A549 (cell line): ENCODE measurements around the gene TRAPPC1.

Experiments
- ESRRA ChIP-seq: fragments of 150-350 bp; IDR thresholded peaks from 2 replicates; pipeline ENCODE4 v1.6.1; 2014; ENCODE audit warnings: mild to moderate bottlenecking, low read length, borderline replicate concordance
- JUNB ChIP-seq: fragments of >200 bp; sonication (Bioruptor Twin); formaldehyde crosslinking; IDR thresholded peaks from 2 replicates; pipeline ENCODE4 v1.6.1; 2016
- KDM5A ChIP-seq: fragments of 200-600 bp; sonication (generic); IDR thresholded peaks from 2 replicates; pipeline ENCODE4 v1.6.1; 2016; ENCODE audit warnings: antibody characterized with exemption, mild to moderate bottlenecking
- TF ChIP-seq, protein P1 (sequence below): fragments of >200 bp; sonication (Bioruptor Twin); formaldehyde crosslinking; IDR thresholded peaks from 3 replicates; pipeline ENCODE4 v1.5.1; 2016

DNA sequence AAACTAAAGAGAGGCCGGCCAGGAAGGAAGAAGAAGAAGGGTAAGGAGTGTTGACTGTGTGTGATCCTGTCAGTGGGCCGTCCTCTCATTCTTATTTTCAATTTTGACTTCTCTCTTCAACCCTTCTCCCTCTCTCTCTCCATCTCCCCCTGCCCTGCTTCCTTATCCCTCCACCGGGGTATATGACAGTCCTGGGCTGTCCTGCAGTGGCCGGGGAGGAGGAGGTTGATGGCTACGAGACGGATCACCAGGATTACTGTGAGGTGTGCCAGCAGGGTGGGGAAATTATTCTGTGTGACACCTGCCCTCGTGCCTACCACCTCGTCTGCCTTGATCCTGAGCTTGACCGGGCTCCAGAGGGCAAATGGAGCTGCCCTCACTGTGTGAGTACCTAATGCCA lies 37.5 kb downstream of the TRAPPC1 start:
- TF ChIP-seq, protein P1, sequence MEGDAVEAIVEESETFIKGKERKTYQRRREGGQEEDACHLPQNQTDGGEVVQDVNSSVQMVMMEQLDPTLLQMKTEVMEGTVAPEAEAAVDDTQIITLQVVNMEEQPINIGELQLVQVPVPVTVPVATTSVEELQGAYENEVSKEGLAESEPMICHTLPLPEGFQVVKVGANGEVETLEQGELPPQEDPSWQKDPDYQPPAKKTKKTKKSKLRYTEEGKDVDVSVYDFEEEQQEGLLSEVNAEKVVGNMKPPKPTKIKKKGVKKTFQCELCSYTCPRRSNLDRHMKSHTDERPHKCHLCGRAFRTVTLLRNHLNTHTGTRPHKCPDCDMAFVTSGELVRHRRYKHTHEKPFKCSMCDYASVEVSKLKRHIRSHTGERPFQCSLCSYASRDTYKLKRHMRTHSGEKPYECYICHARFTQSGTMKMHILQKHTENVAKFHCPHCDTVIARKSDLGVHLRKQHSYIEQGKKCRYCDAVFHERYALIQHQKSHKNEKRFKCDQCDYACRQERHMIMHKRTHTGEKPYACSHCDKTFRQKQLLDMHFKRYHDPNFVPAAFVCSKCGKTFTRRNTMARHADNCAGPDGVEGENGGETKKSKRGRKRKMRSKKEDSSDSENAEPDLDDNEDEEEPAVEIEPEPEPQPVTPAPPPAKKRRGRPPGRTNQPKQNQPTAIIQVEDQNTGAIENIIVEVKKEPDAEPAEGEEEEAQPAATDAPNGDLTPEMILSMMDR: no peak
- TF ChIP-seq ESRRA: no peak
- no peak for TF ChIP-seq JUNB
- TF ChIP-seq KDM5A: no peak
